H1 (cell line): ENCODE results near the gene PSME3. TPM values are rescaled to one million over a fixed set of nuclear protein-coding genes. Genes with fewer than 3 reads are reported as not detected.

ENCODE experiments used
- CTCF ChIA-PET: fragments of 300-600 bp; sonication (Branson Sonifier 250); formaldehyde crosslinking; loops from one replicate; lab custom pipeline; 2021; ENCODE audit not compliant: partially characterized antibody; lab: Charles Lee
- POLR2A ChIA-PET: fragments of 300-600 bp; sonication (Branson Sonifier 250); formaldehyde crosslinking; loops from one replicate; lab custom pipeline; 2021; ENCODE audit warnings: inconsistent platforms; ENCODE audit not compliant: partially characterized antibody; lab: Charles Lee
- DNase-seq, 2 experiments: peaks; one replicate each; pipeline versions ENCODE4 v3.0.0 to v3.0.0-alpha.2; 2010 to 2022; ENCODE audit warnings: low spot score in 2 of 2, low read depth in 1 of 2, mixed read lengths in 1 of 2
- FAIRE-seq: peaks from 2 replicates; lab custom pipeline; 2011; peaks lifted over from hg19 to GRCh38; lab: Jason Lieb, UNC
- H2AFZ ChIP-seq: 2 replicates; pipeline ENCODE4 v1.8.1; 2012; ENCODE audit warnings: low read length, inconsistent platforms
- H2AK5ac ChIP-seq: 2 replicates; pipeline ENCODE4 v1.6.1; 2013; ENCODE audit warnings: low read depth, low read length
- H2BK120ac ChIP-seq: replicated peaks from 2 replicates; pipeline ENCODE3; 2013; ENCODE audit warnings: low read depth, low read length, inconsistent platforms
- H2BK12ac ChIP-seq: 2 replicates; pipeline ENCODE4 v1.6.1; 2013; ENCODE audit warnings: low read depth, low read length
- H2BK15ac ChIP-seq: 2 replicates; pipeline ENCODE4 v1.6.1; 2013; ENCODE audit warnings: low read length
- H2BK20ac ChIP-seq: 2 replicates; pipeline ENCODE4 v1.6.1; 2013; ENCODE audit warnings: low read length
- H2BK5ac ChIP-seq: 2 replicates; pipeline ENCODE4 v1.6.1; 2013; ENCODE audit warnings: low read depth, low read length
- H3K14ac ChIP-seq: 2 replicates; pipeline ENCODE4 v1.6.1; 2013; ENCODE audit warnings: inconsistent platforms; ENCODE audit not compliant: insufficient read length
- H3K18ac ChIP-seq: 2 replicates; pipeline ENCODE4 v1.6.1; 2013; ENCODE audit warnings: low read length; ENCODE audit errors: extremely low read depth
- H3K23ac ChIP-seq: 2 replicates; pipeline ENCODE4 v1.6.1; 2013; ENCODE audit warnings: inconsistent platforms; ENCODE audit not compliant: insufficient read length
- H3K23me2 ChIP-seq: 2 replicates; pipeline ENCODE4 v1.6.1; 2013; ENCODE audit warnings: low read depth, low read length
- H3K27ac ChIP-seq: 2 replicates; pipeline ENCODE4 v1.6.1; 2011; ENCODE audit warnings: low read depth, low read length, inconsistent platforms
- H3K27me3 ChIP-seq, 4 experiments: replicated peaks in 1 of 4; 1 replicate in 1 of 4; 2 replicates in 3 of 4; pipeline versions ENCODE4 v1.6.1 to v1.8.1; 2011 to 2013; ENCODE audit warnings: low read length in 3 of 4, mild to moderate bottlenecking in 3 of 4, inconsistent platforms in 2 of 4, mixed read lengths in 2 of 4, moderate library complexity in 1 of 4; ENCODE audit not compliant: control insufficient read depth in 3 of 4, insufficient read depth in 3 of 4; ENCODE audit errors: extremely low read depth in 1 of 4
- H3K36me3 ChIP-seq, 4 experiments: 2 replicates each; pipeline versions ENCODE4 v1.6.1 to v1.8.1; 2011 to 2013; ENCODE audit warnings: mild to moderate bottlenecking in 4 of 4, low read length in 3 of 4, moderate library complexity in 2 of 4, control low read depth in 1 of 4, inconsistent platforms in 1 of 4; ENCODE audit not compliant: insufficient read depth in 4 of 4, control insufficient read depth in 2 of 4
- H3K4ac ChIP-seq: replicated peaks from 2 replicates; pipeline ENCODE3; 2013; ENCODE audit warnings: low read length, low read depth, mixed read lengths, inconsistent platforms; ENCODE audit not compliant: insufficient read length
- H3K4me1 ChIP-seq, 4 experiments: replicated peaks in 1 of 4; 1 replicate in 1 of 4; 2 replicates in 3 of 4; pipeline versions ENCODE4 v1.6.1 to v1.8.1; 2011 to 2013; ENCODE audit warnings: low read length in 3 of 4, inconsistent platforms in 2 of 4, mixed read lengths in 1 of 4; ENCODE audit not compliant: insufficient read depth in 4 of 4, control insufficient read depth in 3 of 4
- H3K4me2 ChIP-seq, 2 experiments: 2 replicates each; pipeline versions ENCODE4 v1.6.1 to v1.8.1; 2011 to 2013; ENCODE audit warnings: low read depth in 2 of 2, low read length in 2 of 2, control low read depth in 1 of 2, inconsistent platforms in 1 of 2, mild to moderate bottlenecking in 1 of 2; ENCODE audit not compliant: insufficient read depth in 1 of 2
- H3K4me3 ChIP-seq, 4 experiments: fragments of 200-600, 300-600 bp in 1 of 4; sonication (generic), shearing (Covaris generic), sonication (Bioruptor Twin) in 1 of 4; 2 replicates each; pipeline versions ENCODE4 v1.5.1 to v1.8.1; 2011 to 2016; ENCODE audit warnings: low read length in 4 of 4, low read depth in 3 of 4, control low read depth in 2 of 4, inconsistent platforms in 2 of 4, mild to moderate bottlenecking in 2 of 4, mixed read lengths in 1 of 4, moderate library complexity in 1 of 4; ENCODE audit not compliant: insufficient read depth in 2 of 4; ENCODE audit errors: extremely low read depth in 1 of 4
- H3K56ac ChIP-seq: replicated peaks from 2 replicates; pipeline ENCODE3; 2013; ENCODE audit warnings: low read depth, mild to moderate bottlenecking, mixed read lengths, low read length, inconsistent platforms; ENCODE audit not compliant: insufficient read length
- H3K79me1 ChIP-seq: 2 replicates; pipeline ENCODE4 v1.6.1; 2013; ENCODE audit warnings: low read depth, low read length, control low read depth
- H3K79me2 ChIP-seq, 2 experiments: 2 replicates each; pipeline versions ENCODE4 v1.6.1 to v1.8.1; 2012 to 2013; ENCODE audit warnings: low read length in 2 of 2, mild to moderate bottlenecking in 2 of 2, inconsistent platforms in 1 of 2; ENCODE audit not compliant: insufficient read depth in 2 of 2, control insufficient read depth in 1 of 2
- H3K9ac ChIP-seq, 4 experiments: replicated peaks in 1 of 4; 1 replicate in 1 of 4; 2 replicates in 3 of 4; pipeline versions ENCODE4 v1.6.1 to v1.8.1; 2011 to 2013; ENCODE audit warnings: low read depth in 3 of 4, low read length in 3 of 4, control low read depth in 2 of 4, mild to moderate bottlenecking in 2 of 4, moderate library complexity in 2 of 4, inconsistent platforms in 1 of 4; ENCODE audit errors: extremely low read depth in 1 of 4
- H3K9me3 ChIP-seq, 2 experiments: 2 replicates each; pipeline versions ENCODE4 v1.6.1 to v1.8.1; 2012 to 2013; ENCODE audit warnings: mild to moderate bottlenecking in 2 of 2, moderate library complexity in 2 of 2, control low read depth in 1 of 2, inconsistent platforms in 1 of 2, low read depth in 1 of 2, low read length in 1 of 2, mixed read lengths in 1 of 2; ENCODE audit not compliant: insufficient read depth in 2 of 2
- H4K20me1 ChIP-seq, 2 experiments: replicated peaks in 1 of 2; 2 replicates each; pipeline versions ENCODE3 to v1.8.1; 2011 to 2013; ENCODE audit warnings: inconsistent platforms in 2 of 2, low read length in 2 of 2, mild to moderate bottlenecking in 1 of 2; ENCODE audit not compliant: insufficient read depth in 2 of 2, control insufficient read depth in 1 of 2
- H4K5ac ChIP-seq: 2 replicates; pipeline ENCODE4 v1.6.1; 2013; ENCODE audit warnings: low read length, low read depth, mixed read lengths, inconsistent platforms; ENCODE audit not compliant: insufficient read length
- H4K8ac ChIP-seq: 2 replicates; pipeline ENCODE4 v1.8.0; 2013; ENCODE audit warnings: mild to moderate bottlenecking, moderate library complexity, low read length, inconsistent platforms; ENCODE audit not compliant: insufficient read depth; ENCODE audit errors: extremely low read depth
- H4K91ac ChIP-seq: replicated peaks from 2 replicates; pipeline ENCODE3; 2013; ENCODE audit warnings: low read length, mixed read lengths, inconsistent platforms; ENCODE audit not compliant: insufficient read length
- ATF3 ChIP-seq: IDR thresholded peaks from 2 replicates; pipeline ENCODE4 v1.6.1; 2011; ENCODE audit warnings: low read depth, mild to moderate bottlenecking, low read length; ENCODE audit not compliant: insufficient read depth
- CTCF ChIP-seq, 3 experiments: IDR thresholded peaks; 1 replicate in 2 of 3; 2 replicates in 1 of 3; pipeline versions ENCODE4 v1.5.1 to v1.6.1; 2011; ENCODE audit warnings: low read length in 3 of 3, mild to moderate bottlenecking in 3 of 3, inconsistent platforms in 2 of 3, low read depth in 1 of 3, moderate library complexity in 1 of 3; ENCODE audit not compliant: insufficient read depth in 1 of 3; ENCODE audit errors: control extremely low read depth in 1 of 3
- E2F6 ChIP-seq: IDR thresholded peaks from 2 replicates; pipeline ENCODE4 v1.6.1; 2012; ENCODE audit warnings: inconsistent platforms
- KDM5A ChIP-seq: fragments of 200-600 bp; IDR thresholded peaks from 2 replicates; pipeline ENCODE4 v1.7.1; 2012; ENCODE audit warnings: mild to moderate bottlenecking, low read length, inconsistent platforms, mixed read lengths
- SP2 ChIP-seq: IDR thresholded peaks from 2 replicates; pipeline ENCODE4 v1.6.1; 2012; ENCODE audit warnings: mild to moderate bottlenecking, low read length, inconsistent platforms
- USF2 ChIP-seq: IDR thresholded peaks from 2 replicates; pipeline ENCODE4 v1.6.1; 2011; ENCODE audit warnings: low read length, improper control_type of control experiment
- YY1 ChIP-seq: IDR thresholded peaks from 2 replicates; pipeline ENCODE4 v1.6.1; 2011; ENCODE audit warnings: low read depth, mild to moderate bottlenecking, low read length
- WGBS, 2 experiments: shearing (Covaris generic) in 1 of 2; methylation state at CpG; one replicate each; pipeline versions ENCODE4 v1.1.6 to v1.1.7; 2013 to 2015; ENCODE audit warnings: low lambda C conversion rate in 2 of 2, mixed read lengths in 2 of 2, inconsistent platforms in 1 of 2, low coverage in 1 of 2, missing lambda C conversion rate in 1 of 2; ENCODE audit not compliant: insufficient replicate concordance in 2 of 2, insufficient coverage in 1 of 2, insufficient read length in 1 of 2; ENCODE audit errors: extremely low coverage in 1 of 2, missing lambda C conversion rate in 1 of 2; 5-methylcytosine and 5-hydroxymethylcytosine counted together
- polyA plus RNA-seq, 7 experiments: library from polyadenylated mRNA; depleted of rRNA in 3 of 7; stranded (reverse) in 5 of 7; unstranded in 2 of 7; fragments of >200 nt in 5 of 7; fragments of 200-250 nt in 2 of 7; gene quantifications; 1 replicate in 5 of 7; 2 replicates in 1 of 7; 4 replicates in 1 of 7; pipeline versions ENCODE4 v1.2.1 to v1.2.3, GENCODE V29; 2011 to 2013; ENCODE audit warnings: missing spikeins in 2 of 7, mixed read lengths in 2 of 7
- total RNA-seq: library from RNA; stranded (reverse); fragmentation: NEBNext Ultra II Directional; extraction: Animal tissue kit (Norgen Biotek cat#: 25700); gene quantifications from 2 replicates; pipeline ENCODE4 v1.2.1, GENCODE V29; 2021

The PSME3 gene
- total and polyA plus RNA-seq, 2 of the 8 experiments (the other 6 are each of a cell fraction or from before 2014, with no cell fraction given), result 149 to 224 TPM

DNA sequence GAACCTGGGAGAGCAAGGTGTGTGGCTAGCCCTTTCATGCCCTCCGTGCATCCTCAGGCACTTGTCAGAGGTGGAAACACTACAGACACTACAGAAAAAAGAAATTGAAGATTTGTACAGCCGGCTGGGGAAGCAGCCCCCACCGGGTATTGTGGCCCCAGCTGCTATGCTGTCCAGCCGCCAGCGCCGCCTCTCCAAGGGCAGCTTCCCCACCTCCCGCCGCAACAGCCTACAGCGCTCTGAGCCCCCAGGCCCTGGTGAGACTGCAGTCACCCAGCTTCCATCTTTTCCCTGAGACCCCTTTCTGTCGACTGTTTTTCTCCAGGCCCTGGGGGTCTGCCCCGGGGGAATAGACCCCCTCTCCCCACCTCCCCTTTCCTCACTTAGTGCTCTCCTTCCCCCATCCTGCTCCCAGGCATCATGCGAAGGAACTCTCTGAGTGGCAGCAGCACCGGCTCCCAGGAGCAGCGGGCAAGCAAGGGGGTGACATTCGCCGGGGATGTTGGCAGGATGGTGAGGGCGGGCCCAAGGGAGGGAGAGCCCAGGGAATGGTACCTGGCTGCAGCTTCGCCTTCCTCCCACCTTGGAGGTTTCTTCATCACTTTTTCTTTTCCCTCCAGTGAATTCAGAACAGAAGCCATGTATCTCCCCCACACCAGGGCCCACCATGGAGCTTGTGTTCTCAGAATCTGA is 37.0 kb upstream of the PSME3 start:
- Histone ChIP-seq H4K20me1 (peaks cover 0 to 2% of the 10 kb centered on the region in 2 experiments), H2BK15ac (no peak overlapping the region), H2BK120ac (no peak overlapping the region), H3K27ac (no peak overlapping the region), H2BK5ac (no peak overlapping the region), H3K23me2 (no peaks in the 10 kb centered on the region), H2BK12ac (no peak overlapping the region), H3K18ac (no peak overlapping the region), H4K5ac (no peak overlapping the region), H4K8ac (no peak overlapping the region), H2AFZ (no peak overlapping the region), H3K79me2 (peaks cover 0 to 6% of the 10 kb centered on the region in 2 experiments; a peak in 2 of 4 replicates), H3K9ac (no peak overlapping the region), H3K4me1 (peaks cover 3 to 5% (median 4%) of the 10 kb centered on the region in 4 experiments; a peak in 6 of 7 replicates), H3K36me3 (no peaks in the 10 kb centered on the region), H2AK5ac (no peak overlapping the region), H3K23ac (no peak overlapping the region), H3K4me3 (no peak overlapping the region), H3K4ac (no peak overlapping the region), H4K91ac (no peak overlapping the region), H3K79me1 (no peaks in the 10 kb centered on the region; the same call in 1 of the 2 replicates), H3K9me3 (peaks cover 5 to 8% of the 10 kb centered on the region in 2 experiments; a peak in 3 of 4 replicates), H3K27me3 (peaks cover 0 to 11% (median 8%) of the 10 kb centered on the region in 4 experiments; a peak in 6 of 7 replicates), H3K4me2 (no peak overlapping the region), H3K14ac (no peak overlapping the region), H2BK20ac (no peak overlapping the region), H3K56ac (no peak overlapping the region)
- FAIRE-seq (no peak), DNase-seq (no peak)
- POLR2A ChIA-PET, result interaction anchor here (1.0 to 1.4 kb wide), 5 partner anchors 9 to 18 kb away, joined by 3 read pairs; partner anchors contain the start of gene WNK4
- CTCF ChIA-PET, result interaction anchor here (0.6 to 1.7 kb wide), 9 partner anchors 18 to 1144 kb away, joined by 3 to 5 read pairs (median 3); no protein-coding TSS in a partner anchor
- WGBS, 2 experiments, result 88% methylated on average over 15 of the region's 18 CpGs; no CpG with 5 or more reads in 1 of the 2 experiments
- TF ChIP-seq CTCF (IDR thresholded peaks at IDR 0.05; ENCODE audit: control extremely low read depth in 1 of 3, insufficient read depth in 1 of 3, low read depth in 1 of 3, low read length in 3 of 3) (no peak), KDM5A (no peak), E2F6 (no peak), SP2 (no peak), USF2 (no peak), YY1 (no peak), ATF3 (no peak)
